ENCODE measurements around the gene CT55. TPM values are rescaled to one million over a fixed set of nuclear protein-coding genes. Genes with fewer than 3 reads are reported as not detected.

Gene CT55, protein sequence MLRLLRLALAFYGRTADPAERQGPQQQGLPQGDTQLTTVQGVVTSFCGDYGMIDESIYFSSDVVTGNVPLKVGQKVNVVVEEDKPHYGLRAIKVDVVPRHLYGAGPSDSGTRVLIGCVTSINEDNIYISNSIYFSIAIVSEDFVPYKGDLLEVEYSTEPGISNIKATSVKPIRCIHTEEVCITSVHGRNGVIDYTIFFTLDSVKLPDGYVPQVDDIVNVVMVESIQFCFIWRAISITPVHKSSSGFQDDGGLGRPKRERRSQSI
- total RNA-seq (ENCODE audit: low replicate concordance), result not detected in 2 replicates

DNA sequence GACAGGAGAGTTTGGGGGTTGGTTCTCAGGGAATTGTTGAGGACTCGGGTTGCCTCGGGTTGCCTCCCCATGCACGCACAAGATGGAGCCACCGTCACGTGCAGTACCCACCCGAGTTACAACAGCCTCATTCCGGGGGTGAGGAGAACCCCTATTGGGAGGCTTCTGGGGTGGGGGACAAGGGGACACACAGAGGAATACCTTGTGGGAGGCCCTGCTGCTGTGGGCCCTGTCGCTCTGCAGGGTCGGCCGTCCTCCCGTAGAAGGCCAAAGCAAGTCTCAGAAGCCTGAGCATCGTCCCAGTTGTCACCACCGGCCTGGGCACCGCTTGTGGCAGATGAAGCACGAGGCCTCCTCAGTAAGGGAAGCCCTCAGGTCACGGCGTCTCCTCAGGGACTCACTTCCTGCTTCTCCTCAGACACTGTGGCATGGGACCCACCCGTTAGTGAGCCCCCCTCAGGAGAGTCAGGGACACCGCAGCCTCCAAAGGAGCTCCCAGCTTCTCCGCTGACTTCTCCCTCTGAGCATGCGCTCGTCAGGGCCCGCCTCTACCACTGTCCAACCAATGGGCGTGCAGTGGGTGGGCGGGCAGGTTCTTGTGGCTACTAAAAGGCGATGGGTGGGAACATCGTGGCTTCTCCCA, at the start of gene CT55:
TSS of gene CT55 (minus strand) at position 522 of the 643 bp plus-strand sequence. CDS start at position 295, 227 bp downstream.

DNA sequence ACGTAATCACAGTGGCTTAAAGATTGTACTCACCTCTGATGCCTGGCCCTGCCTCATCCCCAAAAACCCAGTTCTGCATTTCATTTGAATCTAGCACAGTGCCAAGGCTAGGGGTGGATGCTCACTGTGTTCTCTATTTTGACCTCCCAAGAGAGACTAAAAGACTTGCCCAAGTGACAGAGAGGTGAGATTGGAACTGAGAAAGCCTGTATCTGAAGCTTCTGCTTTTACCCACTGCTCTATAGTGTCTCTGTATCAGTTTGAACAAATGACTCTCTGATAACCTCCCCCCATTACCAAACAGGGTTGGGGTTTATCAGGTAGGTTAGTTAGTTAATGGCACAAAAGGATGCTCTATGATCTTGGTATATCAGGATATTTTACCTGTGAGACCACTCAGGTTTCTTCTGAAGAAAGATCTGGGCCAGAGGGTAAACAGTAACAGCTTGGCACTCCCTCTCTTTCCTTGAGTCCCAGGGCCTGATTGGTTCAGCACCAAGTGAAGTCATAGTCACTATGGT, 51.1 kb downstream of the CT55 start, which contains the start of gene ETDB:
TSS of gene ETDB (minus strand) at position 471 of the 521 bp plus-strand sequence. CDS start 1,265 bp downstream, outside the sequence.

Other genes with a start within 250 kb of the CT55 start
- 2.3 and 4.8 TPM in 2 replicates for gene SMIM10, start 180.4 kb downstream of the CT55 start, total RNA-seq (ENCODE audit: low replicate concordance)
- 3.0 and 3.5 TPM in 2 replicates for gene RTL8B, start 148.9 kb downstream of the CT55 start, total RNA-seq (ENCODE audit: low replicate concordance)
- 23.3 and 34.1 TPM in 2 replicates for gene RTL8C, start 139.0 kb downstream of the CT55 start, total RNA-seq (ENCODE audit: low replicate concordance)
- 2.3 and 4.1 TPM in 2 replicates for gene RTL8A, start 119.3 kb downstream of the CT55 start, total RNA-seq (ENCODE audit: low replicate concordance)
- gene SMIM10L2B, start 72.7 kb downstream of the CT55 start, total RNA-seq (ENCODE audit: low replicate concordance), result 0.59 and 0.68 TPM in 2 replicates
- not detected in 2 replicates for gene ETDB, start 50.9 kb downstream of the CT55 start, total RNA-seq (ENCODE audit: low replicate concordance)
- not detected in 2 replicates for gene ETDA, start 80.7 kb upstream of the CT55 start, total RNA-seq (ENCODE audit: low replicate concordance)
- gene ETDC, start 138.1 kb upstream of the CT55 start, total RNA-seq (ENCODE audit: low replicate concordance), result not detected in 2 replicates
- 4.9 and 5.1 TPM in 2 replicates for gene ZNF75D, start 172.7 kb upstream of the CT55 start, total RNA-seq (ENCODE audit: low replicate concordance)
- 3.3 and 7.8 TPM in 2 replicates for gene ZNF449, start 173.4 kb upstream of the CT55 start, total RNA-seq (ENCODE audit: low replicate concordance)